Coronary artery (tissue), 2 donors: Measurements from ENCODE around the gene PPFIA1.
"Not testable (repeated sequence)": the region's sequence is repeated elsewhere in the genome, so short reads cannot be mapped to it uniquely, and the experiment has no call there.

Source experiments
- DNase-seq: peaks from one replicate; pipeline ENCODE4 v3.0.0-alpha.2; 2017; ENCODE audit warnings: low spot score
- H3K27ac ChIP-seq, 2 donors: fragments of 200-600 bp; sonication (generic); one replicate each; pipeline ENCODE4 v1.5.1; 2016 to 2019
- H3K4me3 ChIP-seq: fragments of 200-600 bp; sonication (generic); 2 replicates; pipeline ENCODE4 v1.5.1; 2016; ENCODE audit warnings: mild to moderate bottlenecking, moderate library complexity
- CTCF ChIP-seq: fragments of 200-600 bp; sonication (generic); IDR thresholded peaks from one replicate; pipeline ENCODE4 v1.5.1; 2019; ENCODE audit warnings: antibody characterized with exemption

Gene PPFIA1

GRCh38 chr11:70407121-70407520, 136.6 kb downstream of the PPFIA1 start:
- Histone ChIP-seq H3K4me3 (no peak overlapping the region), H3K27ac (no peak overlapping the region)
- DNase-seq = no peak
- no peak for TF ChIP-seq CTCF

- DNase-seq = no peak
- no peak for TF ChIP-seq CTCF
- H3K4me3 ChIP-seq = no peak overlapping the region
- no peak overlapping the region for H3K27ac ChIP-seq
These were observed 137.3 kb downstream of the PPFIA1 start for GRCh38 chr11:70407814-70408213.

DNA sequence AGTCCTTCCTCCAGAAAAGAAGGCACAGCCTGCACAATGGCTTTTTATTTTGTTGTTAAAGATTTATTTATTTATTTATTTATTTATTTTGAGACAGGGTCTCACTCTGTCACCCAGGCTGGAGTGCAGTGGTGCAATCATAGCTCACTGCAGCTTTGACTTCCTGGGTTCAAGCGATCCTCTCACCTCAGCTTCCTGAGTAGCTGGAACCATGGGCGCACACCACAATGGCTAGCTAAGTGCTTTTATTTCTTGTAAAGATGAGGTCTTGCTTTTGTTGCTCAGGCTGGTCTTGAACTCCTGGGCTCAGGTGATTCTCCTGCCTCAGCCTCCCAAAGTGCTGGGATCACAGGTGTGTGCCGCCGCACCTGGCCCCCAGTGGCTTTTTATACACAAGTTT, 137.8 kb downstream of the PPFIA1 start:
- not testable (repeated sequence) for DNase-seq, H3K27ac ChIP-seq, H3K4me3 ChIP-seq

DNA sequence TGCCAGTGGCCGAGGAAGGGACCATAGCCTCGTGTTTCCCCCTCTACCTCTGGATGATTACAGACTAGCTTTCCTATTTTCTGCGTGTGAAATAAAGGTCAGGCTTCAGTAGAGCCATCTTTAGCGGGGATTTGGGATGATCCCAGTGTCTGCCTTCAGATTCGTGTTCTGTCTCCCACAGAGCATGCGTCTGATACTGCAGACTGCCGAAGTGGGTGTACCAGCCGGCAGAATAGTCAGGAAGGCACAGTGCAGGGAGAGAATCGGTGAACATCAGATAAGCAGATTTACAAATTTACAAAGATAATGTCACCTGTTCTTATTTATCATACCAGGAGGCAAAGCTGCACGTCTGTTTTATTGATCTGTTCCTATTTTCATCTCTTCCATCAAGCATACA, 138.9 kb downstream of the PPFIA1 start:
- Histone ChIP-seq H3K27ac (no peak overlapping the region), H3K4me3 (no peak overlapping the region)
- no peak for TF ChIP-seq CTCF
- no peak for DNase-seq

GRCh38 chr11:70409871-70410270, 139.4 kb downstream of the PPFIA1 start:
- no peak for DNase-seq
- TF ChIP-seq CTCF = no peak
- Histone ChIP-seq H3K4me3 (no peak overlapping the region), H3K27ac (no peak overlapping the region)

- H3K27ac ChIP-seq = no peak overlapping the region
- no peak for DNase-seq
- TF ChIP-seq CTCF = no peak
- no peak overlapping the region for H3K4me3 ChIP-seq
These were observed 140.1 kb downstream of the PPFIA1 start for GRCh38 chr11:70410276-70411205.

DNA sequence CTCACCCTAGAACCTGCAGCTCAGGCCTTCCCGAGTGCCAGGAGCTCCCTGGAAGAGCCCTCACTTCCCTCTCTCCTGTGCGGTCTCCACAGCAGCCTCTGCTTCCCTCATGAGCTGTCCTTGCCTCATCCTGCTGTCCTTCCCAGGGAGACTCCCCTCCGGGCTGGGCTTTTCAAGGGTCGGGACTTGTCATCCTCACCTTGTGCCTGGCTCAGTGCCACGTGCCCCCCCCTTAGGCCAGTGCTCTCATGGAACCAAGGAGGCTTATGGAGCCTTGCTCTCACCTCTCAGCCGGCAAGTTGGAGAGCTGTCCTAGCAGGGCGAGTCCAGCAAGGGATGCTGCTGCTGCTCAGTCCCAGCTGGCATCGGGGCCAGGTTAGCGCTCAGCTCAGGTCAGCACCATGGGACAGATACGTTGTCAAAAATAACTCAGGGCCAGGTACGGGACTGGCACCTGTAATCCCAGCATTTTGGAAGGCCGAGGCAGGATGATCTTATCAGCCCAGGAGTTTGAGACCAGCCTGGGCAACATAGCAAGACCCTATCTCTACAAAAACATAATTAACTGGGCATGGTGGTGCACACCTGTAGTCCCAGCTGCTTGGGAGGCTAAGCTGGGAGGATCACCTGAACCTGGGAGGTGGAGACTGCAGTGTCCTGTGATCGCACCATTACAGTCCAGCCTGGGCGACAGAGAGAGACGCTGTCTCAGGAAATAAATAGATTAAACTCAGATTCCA, 141.4 kb downstream of the PPFIA1 start:
- TF ChIP-seq CTCF = no peak

More for the DNA sequence above, 141.4 kb downstream of the PPFIA1 start:
- Histone ChIP-seq H3K27ac (no peak overlapping the region), H3K4me3 (no peak overlapping the region)
- DNase-seq = no peak
